ENCODE data around the gene FOXP1. TPM values are rescaled to one million over a fixed set of nuclear protein-coding genes. Genes with fewer than 3 reads are reported as not detected.

FOXP1 gene
- total RNA-seq, 1 donor, result 195 TPM

GRCh38 chr3:71593106-71593505 lies 9.6 kb upstream of the FOXP1 start:
- no peak overlapping the region for H3K27ac ChIP-seq (ENCODE audit: low read depth, low read length)
- TF ChIP-seq, protein P1, sequence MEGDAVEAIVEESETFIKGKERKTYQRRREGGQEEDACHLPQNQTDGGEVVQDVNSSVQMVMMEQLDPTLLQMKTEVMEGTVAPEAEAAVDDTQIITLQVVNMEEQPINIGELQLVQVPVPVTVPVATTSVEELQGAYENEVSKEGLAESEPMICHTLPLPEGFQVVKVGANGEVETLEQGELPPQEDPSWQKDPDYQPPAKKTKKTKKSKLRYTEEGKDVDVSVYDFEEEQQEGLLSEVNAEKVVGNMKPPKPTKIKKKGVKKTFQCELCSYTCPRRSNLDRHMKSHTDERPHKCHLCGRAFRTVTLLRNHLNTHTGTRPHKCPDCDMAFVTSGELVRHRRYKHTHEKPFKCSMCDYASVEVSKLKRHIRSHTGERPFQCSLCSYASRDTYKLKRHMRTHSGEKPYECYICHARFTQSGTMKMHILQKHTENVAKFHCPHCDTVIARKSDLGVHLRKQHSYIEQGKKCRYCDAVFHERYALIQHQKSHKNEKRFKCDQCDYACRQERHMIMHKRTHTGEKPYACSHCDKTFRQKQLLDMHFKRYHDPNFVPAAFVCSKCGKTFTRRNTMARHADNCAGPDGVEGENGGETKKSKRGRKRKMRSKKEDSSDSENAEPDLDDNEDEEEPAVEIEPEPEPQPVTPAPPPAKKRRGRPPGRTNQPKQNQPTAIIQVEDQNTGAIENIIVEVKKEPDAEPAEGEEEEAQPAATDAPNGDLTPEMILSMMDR (IDR thresholded peaks at IDR 0.05; ENCODE audit: extremely low read depth, low read depth, low read length), result no peak

DNA sequence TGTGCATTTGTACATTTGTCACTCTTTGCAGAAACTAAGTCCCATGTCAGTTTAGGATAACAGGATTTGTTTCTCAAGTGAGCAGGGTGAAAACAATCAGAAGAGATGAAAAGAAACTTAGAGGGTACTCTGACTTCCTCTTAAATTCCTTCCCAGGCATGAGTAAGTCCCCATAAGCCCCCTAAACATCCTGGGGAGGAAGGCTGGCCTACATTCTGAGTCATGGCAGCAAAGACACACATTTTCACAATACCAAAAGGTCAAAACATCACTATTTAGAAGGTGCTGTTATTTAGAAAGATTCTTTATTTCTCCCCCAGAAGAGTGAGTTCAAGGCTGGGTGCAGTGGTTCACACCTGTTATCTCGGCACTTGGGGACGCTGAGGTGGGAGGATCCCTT lies 7.6 kb upstream of the FOXP1 start:
- Histone ChIP-seq H3K4me1 (ENCODE audit: insufficient read depth, low read length) (peaks cover 22% of the 10 kb centered on the region), H4K20me1 (ENCODE audit: insufficient read depth, low read length) (no peaks in the 10 kb centered on the region), H2AFZ (ENCODE audit: low read length) (no peak overlapping the region), H3K79me2 (ENCODE audit: insufficient read depth, low read length) (peaks cover 3% of the 10 kb centered on the region), H3K36me3 (ENCODE audit: insufficient read depth, low read length) (no peaks in the 10 kb centered on the region), H3K4me2 (ENCODE audit: insufficient read depth, low read length) (no peak overlapping the region), H3K4me3 (ENCODE audit: insufficient read depth, low read length) (no peak overlapping the region), H3K27ac (ENCODE audit: low read depth, low read length) (no peak overlapping the region), H3K27me3 (ENCODE audit: insufficient read depth, low read length) (no peaks in the 10 kb centered on the region), H3K9me3 (ENCODE audit: low read depth, low read length) (no peaks in the 10 kb centered on the region)
- TF ChIP-seq, protein P1 (IDR thresholded peaks at IDR 0.05; ENCODE audit: extremely low read depth, low read depth, low read length), result no peak
- DNase-seq (ENCODE audit: insufficient read length, low spot score, missing footprints), result no peak

More at GRCh38 chr3:71593106-71593505, 9.6 kb upstream of the FOXP1 start:
- no peaks in the 10 kb centered on the region for H3K9me3 ChIP-seq (ENCODE audit: low read depth, low read length)
- H3K4me2 ChIP-seq (ENCODE audit: insufficient read depth, low read length), result no peak overlapping the region
- no peak overlapping the region for H3K4me3 ChIP-seq (ENCODE audit: insufficient read depth, low read length)
- no peaks in the 10 kb centered on the region for H3K79me2 ChIP-seq (ENCODE audit: insufficient read depth, low read length)
- no peaks in the 10 kb centered on the region for H4K20me1 ChIP-seq (ENCODE audit: insufficient read depth, low read length)
- peaks cover 4% of the 10 kb centered on the region for H3K4me1 ChIP-seq (ENCODE audit: insufficient read depth, low read length)
- H3K27me3 ChIP-seq (ENCODE audit: insufficient read depth, low read length), result no peaks in the 10 kb centered on the region
- H2AFZ ChIP-seq (ENCODE audit: low read length), result no peak overlapping the region
- H3K36me3 ChIP-seq (ENCODE audit: insufficient read depth, low read length), result no peaks in the 10 kb centered on the region
- no peak for DNase-seq (ENCODE audit: insufficient read length, low spot score, missing footprints)

DNA sequence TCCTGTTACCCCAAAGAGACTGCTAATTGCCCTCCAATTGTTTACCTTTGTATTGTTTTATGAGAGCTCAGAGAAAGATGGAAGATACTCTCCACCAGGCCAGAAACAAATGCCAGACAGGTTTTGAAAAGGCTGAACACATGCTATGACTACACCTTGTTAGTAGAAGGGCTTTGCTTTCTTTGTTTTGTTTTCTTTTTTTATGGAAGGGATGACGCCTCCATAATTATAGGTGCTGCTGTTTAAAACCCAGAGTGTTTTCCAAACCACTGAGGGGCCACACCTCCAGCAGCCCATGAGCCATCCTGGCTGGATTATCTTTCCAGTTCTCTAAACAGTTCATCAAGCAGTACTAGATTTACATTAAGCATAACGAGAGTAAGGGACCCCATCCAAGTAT lies 5.6 kb upstream of the FOXP1 start:
- H3K9me3 ChIP-seq (ENCODE audit: low read depth, low read length), result no peaks in the 10 kb centered on the region
- H4K20me1 ChIP-seq (ENCODE audit: insufficient read depth, low read length), result no peaks in the 10 kb centered on the region
- no peak overlapping the region for H2AFZ ChIP-seq (ENCODE audit: low read length)
- H3K4me3 ChIP-seq (ENCODE audit: insufficient read depth, low read length), result no peak overlapping the region
- peaks cover 18% of the 10 kb centered on the region for H3K79me2 ChIP-seq (ENCODE audit: insufficient read depth, low read length)
- no peak overlapping the region for H3K4me2 ChIP-seq (ENCODE audit: insufficient read depth, low read length)
- no peak for DNase-seq (ENCODE audit: insufficient read length, low spot score, missing footprints)
- TF ChIP-seq, protein P1 (IDR thresholded peaks at IDR 0.05; ENCODE audit: extremely low read depth, low read depth, low read length), result no peak
- no peaks in the 10 kb centered on the region for H3K27me3 ChIP-seq (ENCODE audit: insufficient read depth, low read length)
- peaks cover 36% of the 10 kb centered on the region for H3K4me1 ChIP-seq (ENCODE audit: insufficient read depth, low read length)
- H3K36me3 ChIP-seq (ENCODE audit: insufficient read depth, low read length), result no peaks in the 10 kb centered on the region
- H3K27ac ChIP-seq (ENCODE audit: low read depth, low read length), result no peak overlapping the region

DNA sequence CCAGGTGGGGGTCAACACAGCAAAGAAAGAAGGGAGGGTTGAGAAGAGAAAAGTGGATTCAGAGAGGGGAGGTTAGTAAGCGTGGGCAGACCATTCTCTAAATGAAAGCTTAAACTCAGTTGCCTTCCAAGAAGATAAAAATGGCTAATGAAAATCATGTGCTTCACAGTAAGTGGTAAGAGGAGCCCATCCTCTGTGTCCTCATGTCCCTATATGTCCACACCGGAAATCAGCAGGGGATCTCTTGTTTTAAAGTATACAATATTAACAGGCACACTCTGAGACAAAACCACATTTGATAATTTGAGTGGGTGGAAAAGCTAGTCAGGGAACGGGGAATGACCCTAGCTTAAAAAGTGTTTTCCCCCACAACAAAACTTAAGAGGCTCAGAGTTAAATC lies 4.4 kb upstream of the FOXP1 start:
- Histone ChIP-seq H3K4me2 (ENCODE audit: insufficient read depth, low read length) (no peak overlapping the region), H3K4me1 (ENCODE audit: insufficient read depth, low read length) (peaks cover 36% of the 10 kb centered on the region), H3K27me3 (ENCODE audit: insufficient read depth, low read length) (no peaks in the 10 kb centered on the region), H2AFZ (ENCODE audit: low read length) (no peak overlapping the region), H4K20me1 (ENCODE audit: insufficient read depth, low read length) (no peaks in the 10 kb centered on the region), H3K79me2 (ENCODE audit: insufficient read depth, low read length) (peaks cover 26% of the 10 kb centered on the region), H3K4me3 (ENCODE audit: insufficient read depth, low read length) (no peak overlapping the region), H3K36me3 (ENCODE audit: insufficient read depth, low read length) (no peaks in the 10 kb centered on the region), H3K27ac (ENCODE audit: low read depth, low read length) (peak overlapping the region; percentile 25), H3K9me3 (ENCODE audit: low read depth, low read length) (no peaks in the 10 kb centered on the region)
- TF ChIP-seq, protein P1 (IDR thresholded peaks at IDR 0.05; ENCODE audit: extremely low read depth, low read depth, low read length), result no peak
- DNase-seq (ENCODE audit: insufficient read length, low spot score, missing footprints), result no peak
